ENCODE results near the gene TMEM176A. TPM values are rescaled to one million over a fixed set of nuclear protein-coding genes. Genes with fewer than 3 reads are reported as not detected.

Gene TMEM176A
- total RNA-seq, 1 donor from 2014 or later, result not detected

GRCh38 chr7:150756166-150756565 lies 44.4 kb upstream of the TMEM176A start:
- H3K27ac Mint-ChIP-seq (ENCODE audit: unreplicated experiment), result no peak overlapping the region
- no peaks in the 10 kb centered on the region for H3K27me3 ChIP-seq (ENCODE audit: insufficient read depth, low read length)
- H2AFZ ChIP-seq (ENCODE audit: low read depth, low read length), result peak overlapping the region; percentile 26
- H3K36me3 Mint-ChIP-seq (ENCODE audit: low read depth, unreplicated experiment), result no peaks in the 10 kb centered on the region
- H3K79me2 ChIP-seq (ENCODE audit: insufficient read depth, low read length), result no peaks in the 10 kb centered on the region
- H3K4me1 Mint-ChIP-seq (ENCODE audit: low read depth, unreplicated experiment), result peaks cover 7% of the 10 kb centered on the region
- H3K36me3 ChIP-seq (ENCODE audit: insufficient read depth, low read length), result no peaks in the 10 kb centered on the region
- H3K4me3 Mint-ChIP-seq (ENCODE audit: unreplicated experiment), result no peak overlapping the region
- TF ChIP-seq EZH2 (IDR thresholded peaks at IDR 0.05; ENCODE audit: insufficient read depth, low read length) (no peak), CTCF (IDR thresholded peaks at IDR 0.05; ENCODE audit: insufficient read depth, low read depth, low read length) (no peak)
- H3K9ac ChIP-seq (ENCODE audit: low read length), result no peak overlapping the region
- H3K9me3 ChIP-seq (ENCODE audit: insufficient read depth, low read depth, low read length), result no peaks in the 10 kb centered on the region
- H3K27me3 Mint-ChIP-seq (ENCODE audit: low read depth, unreplicated experiment), result no peaks in the 10 kb centered on the region
- H3K4me1 ChIP-seq (ENCODE audit: insufficient read depth, low read length), result no peaks in the 10 kb centered on the region
- FAIRE-seq, result no peak
- H3K27ac ChIP-seq (ENCODE audit: low read depth, low read length), result no peak overlapping the region
- H3K9me3 Mint-ChIP-seq (ENCODE audit: unreplicated experiment), result peaks cover under 1% of the 10 kb centered on the region
- no peak overlapping the region for H3K4me3 ChIP-seq (ENCODE audit: insufficient read depth, low read depth, low read length)
- no peak overlapping the region for H3K4me2 ChIP-seq (ENCODE audit: low read length)
- H4K20me1 ChIP-seq (ENCODE audit: insufficient read depth, low read length), result no peaks in the 10 kb centered on the region
- DNase-seq (ENCODE audit: low read depth), result no peak

GRCh38 chr7:150756858-150757257 lies 43.7 kb upstream of the TMEM176A start:
- Histone ChIP-seq H3K9ac (ENCODE audit: low read length) (no peak overlapping the region), H3K9me3 (ENCODE audit: insufficient read depth, low read depth, low read length) (no peaks in the 10 kb centered on the region), H2AFZ (ENCODE audit: low read depth, low read length) (no peak overlapping the region), H3K4me1 (ENCODE audit: insufficient read depth, low read length) (no peaks in the 10 kb centered on the region), H4K20me1 (ENCODE audit: insufficient read depth, low read length) (no peaks in the 10 kb centered on the region), H3K36me3 (ENCODE audit: insufficient read depth, low read length) (no peaks in the 10 kb centered on the region), H3K27me3 (ENCODE audit: insufficient read depth, low read length) (no peaks in the 10 kb centered on the region), H3K79me2 (ENCODE audit: insufficient read depth, low read length) (no peaks in the 10 kb centered on the region), H3K4me3 (ENCODE audit: insufficient read depth, low read depth, low read length) (no peak overlapping the region), H3K4me2 (ENCODE audit: low read length) (no peak overlapping the region), H3K27ac (ENCODE audit: low read depth, low read length) (no peak overlapping the region)
- peaks cover 5% of the 10 kb centered on the region for H3K9me3 Mint-ChIP-seq (ENCODE audit: unreplicated experiment)
- no peaks in the 10 kb centered on the region for H3K27me3 Mint-ChIP-seq (ENCODE audit: low read depth, unreplicated experiment)
- no peak for FAIRE-seq
- H3K4me1 Mint-ChIP-seq (ENCODE audit: low read depth, unreplicated experiment), result peaks cover 7% of the 10 kb centered on the region
- no peak for TF ChIP-seq CTCF (IDR thresholded peaks at IDR 0.05; ENCODE audit: insufficient read depth, low read depth, low read length)
- no peak for TF ChIP-seq EZH2 (IDR thresholded peaks at IDR 0.05; ENCODE audit: insufficient read depth, low read length)
- no peak for DNase-seq (ENCODE audit: low read depth)
- H3K4me3 Mint-ChIP-seq (ENCODE audit: unreplicated experiment), result no peak overlapping the region
- H3K36me3 Mint-ChIP-seq (ENCODE audit: low read depth, unreplicated experiment), result no peaks in the 10 kb centered on the region
- H3K27ac Mint-ChIP-seq (ENCODE audit: unreplicated experiment), result no peak overlapping the region

- Histone ChIP-seq H3K4me3 (ENCODE audit: insufficient read depth, low read depth, low read length) (no peak overlapping the region), H3K4me2 (ENCODE audit: low read length) (no peak overlapping the region), H3K27ac (ENCODE audit: low read depth, low read length) (no peak overlapping the region), H2AFZ (ENCODE audit: low read depth, low read length) (no peak overlapping the region), H3K36me3 (ENCODE audit: insufficient read depth, low read length) (no peaks in the 10 kb centered on the region), H3K79me2 (ENCODE audit: insufficient read depth, low read length) (no peaks in the 10 kb centered on the region), H4K20me1 (ENCODE audit: insufficient read depth, low read length) (no peaks in the 10 kb centered on the region), H3K9ac (ENCODE audit: low read length) (no peak overlapping the region), H3K9me3 (ENCODE audit: insufficient read depth, low read depth, low read length) (no peaks in the 10 kb centered on the region), H3K27me3 (ENCODE audit: insufficient read depth, low read length) (no peaks in the 10 kb centered on the region), H3K4me1 (ENCODE audit: insufficient read depth, low read length) (no peaks in the 10 kb centered on the region)
- FAIRE-seq (no peak), DNase-seq (ENCODE audit: low read depth) (no peak)
- Mint-ChIP-seq H3K27ac (ENCODE audit: unreplicated experiment) (no peak overlapping the region), H3K9me3 (ENCODE audit: unreplicated experiment) (peaks cover 5% of the 10 kb centered on the region), H3K4me3 (ENCODE audit: unreplicated experiment) (no peak overlapping the region), H3K27me3 (ENCODE audit: low read depth, unreplicated experiment) (no peaks in the 10 kb centered on the region), H3K4me1 (ENCODE audit: low read depth, unreplicated experiment) (peaks cover 5% of the 10 kb centered on the region), H3K36me3 (ENCODE audit: low read depth, unreplicated experiment) (no peaks in the 10 kb centered on the region)
- no peak for TF ChIP-seq CTCF (IDR thresholded peaks at IDR 0.05; ENCODE audit: insufficient read depth, low read depth, low read length)
- TF ChIP-seq EZH2 (IDR thresholded peaks at IDR 0.05; ENCODE audit: insufficient read depth, low read length), result no peak
Observed at GRCh38 chr7:150759479-150759878, 41.1 kb upstream of the TMEM176A start.

Data from astrocyte (in vitro differentiated cells and primary cell).